NCI-H510A (cell line): ENCODE data around the gene TNFRSF4.
"Not testable (repeated sequence)": the region's sequence is repeated elsewhere in the genome, so short reads cannot be mapped to it uniquely, and the experiment has no call there.

Experiments
- DNase-seq: peaks from one replicate; lab custom pipeline; 2025; lab: John Stamatoyannopoulos, UW

The TNFRSF4 gene

DNA sequence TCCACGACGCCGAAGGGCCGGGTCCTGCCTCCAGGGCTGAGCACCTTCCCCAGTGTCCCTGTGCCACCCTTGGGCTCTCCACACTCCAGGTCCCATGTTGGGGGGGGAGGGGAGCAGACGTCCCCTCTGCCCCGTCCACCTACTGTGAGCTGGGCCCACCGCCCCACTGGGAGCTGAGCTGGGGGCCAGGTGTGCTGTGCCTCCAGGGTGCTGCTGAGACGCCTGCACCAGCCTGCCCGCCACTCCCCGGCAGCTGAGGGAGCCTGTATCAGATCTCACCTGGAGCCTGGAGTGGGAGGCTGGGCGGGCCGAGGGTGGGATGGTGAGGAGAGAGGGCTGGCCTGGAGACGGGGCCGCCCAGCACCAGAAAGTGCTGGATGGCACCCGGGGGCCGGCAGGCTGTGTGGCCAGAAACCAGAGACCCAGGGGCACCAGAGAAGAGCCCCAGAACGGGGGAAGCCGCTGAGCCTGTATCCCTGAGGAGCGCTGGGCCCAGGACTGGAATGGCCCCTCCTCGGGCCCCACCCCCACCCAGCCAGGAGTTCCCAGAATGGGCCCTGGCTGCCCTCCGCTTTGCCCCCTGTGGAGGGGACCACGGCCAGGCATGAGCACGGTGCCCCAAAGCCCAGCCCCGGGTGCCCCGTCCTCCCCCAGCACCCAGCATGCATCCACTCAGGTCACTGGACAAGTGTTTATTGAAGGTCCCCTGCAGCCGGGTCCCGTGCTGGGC lies 11.0 kb downstream of the TNFRSF4 start:
- DNase-seq, result no peak

DNA sequence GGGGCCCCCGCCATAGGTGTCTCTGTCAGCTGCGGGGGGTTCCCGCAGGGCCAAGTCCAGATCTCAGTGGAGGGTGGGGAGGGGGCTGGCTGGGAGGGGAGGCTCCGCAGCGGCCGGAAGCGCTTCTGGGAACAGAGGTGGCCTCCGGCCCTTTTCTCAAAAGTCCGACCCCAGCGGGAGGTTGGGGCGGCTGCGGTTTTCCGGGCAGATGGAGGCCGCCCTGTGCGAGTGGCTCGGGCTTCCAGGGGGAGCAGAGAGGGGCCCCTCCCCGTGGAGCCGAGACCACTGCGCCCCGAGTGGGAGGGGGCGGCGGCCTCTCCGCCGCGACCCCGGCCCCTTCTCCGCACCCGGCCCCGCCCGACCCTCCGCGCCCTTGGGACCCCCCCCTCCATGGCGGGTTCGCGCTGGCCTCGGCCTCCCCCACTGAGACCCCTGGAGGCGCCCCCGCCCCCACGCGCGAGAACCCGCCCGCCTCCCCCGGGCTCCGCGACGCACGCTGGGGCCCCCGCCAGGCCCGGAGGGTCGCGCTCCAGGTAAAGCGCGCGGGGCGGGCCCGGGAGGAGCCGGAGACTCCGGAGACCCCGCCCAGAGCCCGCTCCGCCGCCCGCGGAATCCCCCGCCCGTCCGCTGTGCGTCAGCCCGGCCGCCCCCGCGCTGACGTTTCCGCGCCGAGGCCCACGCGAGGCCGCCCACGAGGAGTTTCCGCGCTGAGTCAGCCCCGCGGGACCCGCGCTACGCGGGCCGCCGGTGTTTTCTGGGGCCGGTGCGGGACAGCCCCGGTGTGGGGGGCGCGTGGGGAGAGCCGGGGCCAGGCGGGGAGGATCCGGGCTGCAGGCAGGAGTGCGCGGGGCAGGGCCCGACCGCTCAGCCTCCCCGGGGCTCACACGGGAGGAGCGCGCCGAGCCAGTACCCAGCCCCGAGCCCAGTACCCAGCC lies 12.8 kb downstream of the TNFRSF4 start:
- DNase-seq, result peak; percentile 55

DNA sequence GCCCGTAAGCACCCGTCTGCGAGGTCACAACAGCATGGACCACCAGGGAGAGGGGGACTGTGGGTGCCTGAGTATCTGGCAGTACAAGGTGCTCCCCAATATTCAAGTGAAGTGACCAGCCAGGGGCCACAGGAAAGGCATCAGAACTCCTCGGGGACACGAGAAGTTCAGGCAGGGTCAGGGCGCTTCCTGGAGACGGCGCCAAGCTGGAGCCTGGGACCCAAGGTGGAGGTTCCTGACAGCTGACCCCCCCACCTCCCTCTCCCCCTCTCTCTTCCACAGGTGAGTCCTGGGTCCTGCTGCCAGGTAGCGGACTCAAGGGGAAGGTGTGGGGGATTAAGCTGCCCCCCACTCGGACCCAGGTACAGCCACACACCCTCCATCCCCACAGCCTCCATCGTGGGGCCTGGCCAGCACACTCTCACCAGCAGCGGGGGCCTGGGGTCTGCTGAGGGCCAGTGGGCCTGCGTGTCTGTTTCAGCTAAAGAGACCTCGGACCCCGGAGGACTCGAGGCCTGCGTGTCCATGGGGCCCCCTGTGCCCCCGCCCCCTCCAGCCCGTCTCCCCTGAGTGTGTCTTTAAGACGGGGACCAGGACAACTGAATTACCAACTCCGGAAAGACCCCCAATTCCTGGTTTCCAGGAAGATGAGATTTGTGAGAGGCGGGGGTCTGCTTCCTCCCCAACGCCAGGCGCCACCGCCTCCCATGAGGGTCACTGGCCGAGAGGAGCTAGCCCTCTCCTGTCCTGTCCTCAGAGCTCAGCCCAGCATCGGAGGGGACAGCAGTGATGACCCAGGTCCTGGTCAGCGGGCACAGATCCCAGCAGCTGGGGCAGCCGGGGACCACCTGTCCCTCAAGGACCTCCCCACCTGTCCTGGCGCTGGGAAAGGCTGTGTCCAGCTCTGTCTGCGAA lies 13.7 kb downstream of the TNFRSF4 start:
- DNase-seq, result no peak

DNA sequence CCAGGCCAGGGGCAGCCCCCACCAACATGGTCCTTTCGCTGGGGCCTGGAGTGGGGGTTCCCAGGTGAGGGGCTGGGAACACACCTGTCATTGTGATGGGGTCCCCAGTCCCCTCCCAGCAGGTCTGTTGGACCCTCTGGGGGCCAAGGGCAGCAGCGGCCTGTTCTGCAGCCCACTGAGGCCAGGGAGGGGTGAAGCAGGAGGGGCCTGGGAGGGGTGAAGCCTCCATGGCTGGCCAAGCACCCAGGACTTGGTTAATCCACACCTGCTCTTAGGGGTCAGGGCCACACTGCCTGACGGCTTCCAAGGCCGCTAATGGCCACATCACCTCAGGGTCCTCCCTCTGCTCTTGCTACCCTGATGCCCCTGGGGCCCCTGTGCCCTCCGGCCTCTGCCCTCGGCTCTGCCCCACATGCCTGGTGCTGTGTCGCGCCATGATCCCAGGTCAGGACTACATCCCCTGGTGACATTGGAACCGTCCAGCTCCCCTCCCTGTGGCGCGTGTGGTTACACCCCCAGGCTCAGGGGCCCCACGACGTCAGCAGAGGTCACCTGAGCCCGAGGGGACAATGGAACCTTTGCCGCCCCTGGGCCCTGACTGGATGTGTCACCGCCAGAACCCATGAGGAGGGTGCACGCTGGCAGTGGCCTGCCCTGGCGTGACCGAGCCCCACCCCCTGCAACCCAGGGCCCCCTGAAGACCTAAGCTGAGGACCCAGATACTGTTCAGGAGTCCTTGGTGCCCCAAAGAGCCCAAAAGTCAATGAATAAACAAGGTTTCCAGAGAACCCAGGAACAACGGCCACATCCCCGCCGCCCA lies 14.6 kb downstream of the TNFRSF4 start:
- no peak for DNase-seq

DNA sequence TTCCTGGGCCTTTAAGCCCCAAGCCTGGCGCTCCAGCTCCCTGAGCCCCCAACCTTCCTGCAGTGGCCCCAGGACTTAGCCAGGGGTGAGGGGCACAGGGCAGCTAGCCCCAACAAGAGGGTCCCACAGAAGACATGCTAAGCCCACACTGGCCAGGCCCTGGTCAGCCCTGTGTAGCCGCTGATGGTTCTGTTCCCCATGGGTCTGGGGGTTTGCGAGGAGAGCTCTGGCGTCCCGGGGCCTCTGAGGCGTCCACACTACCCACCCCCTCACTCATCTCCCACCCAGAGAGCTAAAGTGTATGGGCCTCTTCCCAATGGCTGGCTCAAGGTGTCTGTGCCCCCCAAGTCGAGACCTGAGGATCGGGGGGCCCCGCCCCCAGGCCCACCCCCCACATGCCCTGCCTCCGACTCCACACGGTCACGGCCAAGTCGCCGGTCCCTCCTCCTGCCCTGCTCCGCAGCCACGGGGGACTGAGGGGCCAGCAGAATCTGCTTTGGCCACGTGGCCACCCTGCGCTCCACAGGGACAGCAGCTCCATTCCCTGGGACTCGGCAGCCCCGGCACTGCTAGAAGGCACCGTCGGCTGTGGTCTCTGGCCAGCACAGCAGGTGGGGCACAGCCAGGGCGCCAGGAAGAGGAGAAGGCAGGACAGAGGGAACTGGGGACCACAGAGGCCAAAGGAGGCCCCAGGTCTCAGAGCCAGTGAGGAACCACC lies 15.4 kb downstream of the TNFRSF4 start:
- no peak for DNase-seq

DNA sequence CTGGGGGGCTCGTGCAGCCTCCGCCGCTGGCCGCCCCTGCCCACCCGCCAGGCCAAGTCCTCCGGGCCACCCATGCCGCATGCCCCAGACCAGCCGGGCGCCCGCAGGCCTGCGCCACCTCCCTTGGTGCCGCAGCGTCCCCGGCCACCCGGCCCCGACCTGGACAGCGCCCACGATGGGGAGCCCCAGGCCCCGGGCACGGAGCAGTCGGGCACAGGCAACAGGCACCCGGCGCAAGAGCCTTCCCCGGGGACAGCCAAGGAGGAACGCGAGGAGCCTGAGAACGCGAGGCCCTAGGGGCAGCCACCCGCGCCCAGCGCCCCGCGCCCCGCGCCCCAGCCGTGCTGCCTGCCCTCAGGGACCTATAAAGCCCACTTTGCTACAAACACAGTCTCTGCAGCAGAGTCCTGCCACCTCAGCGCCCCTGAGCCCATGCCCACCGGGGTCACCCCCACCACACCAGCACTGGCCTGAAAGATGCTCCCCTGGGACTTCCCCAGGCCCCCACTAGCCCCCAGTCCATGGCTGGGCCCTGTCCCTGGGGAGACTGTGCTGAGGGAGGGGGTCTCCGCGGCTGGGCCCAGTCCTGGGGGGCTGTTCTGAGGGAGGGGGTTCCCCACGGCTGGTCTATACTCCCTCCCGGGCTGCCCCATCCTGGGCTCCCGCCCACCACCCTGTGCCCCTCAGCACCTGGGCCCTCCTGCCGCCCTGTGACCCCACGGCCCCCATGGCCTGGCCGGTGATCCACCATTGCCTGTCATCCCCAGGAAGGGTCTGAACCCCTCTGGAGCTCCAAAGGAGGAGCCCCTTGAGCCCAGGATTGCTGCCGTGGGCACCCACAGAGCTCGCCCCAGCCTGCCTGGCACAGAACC lies 16.2 kb downstream of the TNFRSF4 start:
- no peak for DNase-seq

DNA sequence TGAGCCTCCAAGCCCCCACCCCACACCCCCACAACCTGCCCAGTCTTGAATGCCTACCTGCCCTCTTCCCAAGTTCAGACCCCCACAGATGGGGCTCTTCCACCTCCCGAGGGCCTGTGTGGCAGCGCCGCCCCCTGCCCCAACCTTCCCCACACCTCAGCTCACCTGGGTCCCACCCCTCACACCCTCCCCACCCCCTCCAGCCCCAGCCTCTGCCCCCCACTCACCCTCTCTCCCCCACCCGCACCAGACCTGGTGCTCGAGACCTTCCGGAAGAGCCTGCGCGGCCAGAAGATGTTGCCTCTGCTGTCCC lies 16.8 kb downstream of the TNFRSF4 start:
- no peak for DNase-seq

DNA sequence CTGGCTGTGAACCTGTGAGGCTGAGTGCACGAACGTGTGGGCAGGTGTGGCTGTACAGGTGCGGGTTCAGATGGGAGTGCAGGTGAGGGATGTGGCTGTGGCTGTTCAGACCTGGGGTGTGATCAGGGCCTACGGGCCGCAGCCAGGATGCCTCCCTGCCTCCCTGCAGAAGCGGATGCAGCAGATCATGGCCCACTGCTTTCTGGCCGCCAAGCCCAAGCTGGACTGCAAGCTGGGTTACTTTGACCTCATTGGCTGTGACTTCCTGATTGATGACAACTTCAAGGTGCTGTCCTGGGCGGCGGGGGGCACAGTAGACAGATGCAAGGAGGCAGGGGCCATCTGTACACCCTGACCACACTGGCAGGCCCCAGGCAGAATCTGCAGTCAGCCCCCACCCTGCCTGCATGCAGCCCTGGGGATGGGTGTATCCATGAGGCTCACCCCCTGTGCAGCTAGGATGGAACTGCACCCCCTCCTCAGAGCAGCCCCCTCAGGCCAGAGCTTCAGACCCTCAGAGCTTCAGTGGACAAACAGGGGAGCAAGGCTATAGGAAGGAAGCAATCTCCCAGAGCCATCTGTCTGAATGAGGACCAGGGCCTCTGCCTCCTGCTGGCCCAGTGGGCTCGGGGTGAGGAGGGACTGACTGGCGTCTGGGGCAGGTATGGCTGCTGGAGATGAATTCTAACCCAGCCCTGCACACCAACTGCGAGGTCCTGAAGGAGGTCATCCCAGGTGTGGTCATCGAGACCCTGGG lies 17.3 kb downstream of the TNFRSF4 start:
- DNase-seq, result no peak

DNA sequence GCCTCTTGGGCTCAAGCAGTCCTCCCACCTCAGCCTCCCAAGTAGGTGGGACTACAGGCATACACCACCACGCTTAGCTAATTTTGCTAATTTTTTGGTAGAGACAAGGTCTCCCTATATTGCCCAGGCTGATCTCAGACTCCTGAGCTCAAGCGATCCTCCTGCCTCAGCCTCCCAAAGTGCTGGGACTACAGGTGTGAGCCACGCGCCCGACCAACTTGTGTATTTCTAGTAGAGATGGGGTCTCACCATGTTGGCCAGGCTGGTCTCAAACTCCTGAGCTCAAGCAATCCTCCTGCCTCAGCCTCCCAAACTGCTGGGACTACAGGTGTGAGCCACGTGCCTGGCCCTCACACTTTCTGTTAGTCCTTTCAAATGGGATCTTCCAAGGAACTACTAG lies 18.2 kb downstream of the TNFRSF4 start:
- DNase-seq, result not testable (repeated sequence)

DNA sequence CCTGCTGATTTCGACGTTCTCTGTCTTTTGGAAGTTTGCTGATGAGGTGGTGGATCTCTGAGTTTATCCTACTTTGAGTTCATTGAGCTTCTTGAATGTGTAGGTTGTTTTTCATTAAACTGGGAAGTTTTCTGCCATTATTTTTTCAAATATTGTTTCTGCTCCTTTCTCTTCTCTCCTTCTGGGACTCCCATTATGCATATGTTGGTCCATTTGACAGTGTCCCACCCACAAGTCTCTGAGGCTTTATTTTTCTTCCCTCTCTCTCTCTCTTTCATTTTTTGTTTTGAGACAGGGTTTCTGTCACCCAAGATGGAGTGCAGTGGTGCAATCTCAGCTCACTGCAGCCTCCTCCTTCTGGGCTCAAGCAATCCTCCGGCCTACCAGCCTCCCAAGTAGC lies 19.2 kb downstream of the TNFRSF4 start:
- DNase-seq, result no peak

DNA sequence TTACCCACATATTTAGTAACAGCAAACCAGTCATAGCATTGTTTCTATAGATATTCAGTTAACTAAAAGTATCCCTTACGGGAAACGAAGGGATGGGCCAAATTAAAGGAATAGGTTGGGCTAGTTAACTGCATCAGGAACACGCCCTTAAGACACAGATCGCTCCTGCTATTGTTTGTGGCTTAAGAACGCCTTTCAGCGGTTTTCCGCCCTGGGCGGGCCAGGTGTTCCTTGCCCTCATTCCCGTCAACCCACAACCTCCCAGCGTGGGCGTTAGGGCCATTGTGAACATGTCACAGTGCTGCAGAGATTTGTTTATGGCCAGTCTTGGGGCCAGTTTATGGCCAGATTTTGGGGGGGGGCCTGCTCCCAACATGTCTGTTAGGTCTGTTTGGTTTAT lies 22.2 kb downstream of the TNFRSF4 start:
- no peak for DNase-seq

DNA sequence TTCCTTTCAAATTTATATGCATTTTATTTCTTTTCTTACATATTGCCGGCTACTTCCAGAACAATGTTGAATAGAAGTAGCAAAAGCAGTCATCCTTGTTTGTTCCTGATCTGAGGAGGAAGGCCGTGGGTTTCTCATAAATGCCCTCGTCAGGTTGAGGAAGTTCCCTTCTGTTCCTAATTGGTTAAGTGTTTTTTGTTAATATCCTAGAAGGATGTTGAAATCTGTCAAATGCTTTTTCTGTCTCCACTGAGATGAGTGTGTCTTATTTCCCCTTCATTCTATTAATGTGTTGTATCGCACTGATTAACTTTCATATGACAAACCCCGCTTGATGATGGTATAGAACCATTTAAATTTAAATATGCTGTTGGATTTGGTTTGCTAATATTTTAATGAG lies 24.8 kb downstream of the TNFRSF4 start:
- no peak for DNase-seq

DNA sequence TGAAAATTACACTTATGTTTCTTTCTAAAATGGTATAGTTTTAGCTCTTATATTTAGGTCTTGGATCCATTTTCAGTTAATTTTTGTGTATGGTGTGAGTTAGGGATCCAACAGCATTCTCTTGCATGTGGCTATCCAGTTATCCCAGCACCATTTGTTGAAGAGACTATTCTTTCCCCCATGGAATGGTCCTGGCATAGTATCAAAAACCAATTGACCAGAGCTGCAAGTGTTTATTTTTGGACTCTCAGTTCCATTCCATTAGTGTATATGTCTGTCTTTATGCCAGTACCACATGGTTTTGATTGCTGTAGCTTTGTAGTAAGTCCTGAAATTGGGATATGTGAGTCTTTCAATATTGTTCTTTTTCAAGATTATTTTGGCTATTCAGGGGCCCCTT lies 26.0 kb downstream of the TNFRSF4 start:
- no peak for DNase-seq

DNA sequence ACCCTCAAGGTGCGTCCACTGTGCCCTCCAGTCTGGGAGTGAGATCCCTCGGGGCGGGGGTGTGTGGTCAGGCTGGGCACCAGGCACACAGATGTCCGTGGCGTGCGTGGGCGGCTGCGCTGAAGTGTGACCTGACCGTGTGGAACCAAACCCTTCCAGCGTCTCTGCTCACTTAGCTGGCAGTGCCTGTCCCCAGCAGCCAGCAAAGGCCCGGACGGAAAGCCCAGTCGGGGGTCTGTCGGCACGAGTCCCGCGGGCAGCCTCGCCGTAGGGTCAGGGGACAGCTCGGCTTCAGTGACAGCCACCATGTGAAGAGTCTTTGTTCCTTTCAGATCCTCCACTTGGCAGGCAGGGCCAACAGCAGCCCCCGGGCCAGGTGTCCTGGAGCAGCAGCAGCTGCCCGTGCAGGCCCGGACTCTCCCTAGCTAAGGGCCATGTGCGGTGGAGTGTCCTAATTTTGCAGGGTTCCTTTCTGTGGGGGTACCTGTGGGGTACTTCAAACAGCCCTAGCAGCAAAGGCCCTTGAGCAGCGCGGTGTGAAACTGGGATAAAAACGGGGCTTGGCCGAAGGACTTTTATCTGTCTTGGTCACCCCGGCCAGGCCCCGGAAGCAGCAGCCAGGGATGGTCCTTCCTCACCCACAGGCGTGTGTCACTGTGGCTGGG lies 28.7 kb downstream of the TNFRSF4 start:
- no peak for DNase-seq

DNA sequence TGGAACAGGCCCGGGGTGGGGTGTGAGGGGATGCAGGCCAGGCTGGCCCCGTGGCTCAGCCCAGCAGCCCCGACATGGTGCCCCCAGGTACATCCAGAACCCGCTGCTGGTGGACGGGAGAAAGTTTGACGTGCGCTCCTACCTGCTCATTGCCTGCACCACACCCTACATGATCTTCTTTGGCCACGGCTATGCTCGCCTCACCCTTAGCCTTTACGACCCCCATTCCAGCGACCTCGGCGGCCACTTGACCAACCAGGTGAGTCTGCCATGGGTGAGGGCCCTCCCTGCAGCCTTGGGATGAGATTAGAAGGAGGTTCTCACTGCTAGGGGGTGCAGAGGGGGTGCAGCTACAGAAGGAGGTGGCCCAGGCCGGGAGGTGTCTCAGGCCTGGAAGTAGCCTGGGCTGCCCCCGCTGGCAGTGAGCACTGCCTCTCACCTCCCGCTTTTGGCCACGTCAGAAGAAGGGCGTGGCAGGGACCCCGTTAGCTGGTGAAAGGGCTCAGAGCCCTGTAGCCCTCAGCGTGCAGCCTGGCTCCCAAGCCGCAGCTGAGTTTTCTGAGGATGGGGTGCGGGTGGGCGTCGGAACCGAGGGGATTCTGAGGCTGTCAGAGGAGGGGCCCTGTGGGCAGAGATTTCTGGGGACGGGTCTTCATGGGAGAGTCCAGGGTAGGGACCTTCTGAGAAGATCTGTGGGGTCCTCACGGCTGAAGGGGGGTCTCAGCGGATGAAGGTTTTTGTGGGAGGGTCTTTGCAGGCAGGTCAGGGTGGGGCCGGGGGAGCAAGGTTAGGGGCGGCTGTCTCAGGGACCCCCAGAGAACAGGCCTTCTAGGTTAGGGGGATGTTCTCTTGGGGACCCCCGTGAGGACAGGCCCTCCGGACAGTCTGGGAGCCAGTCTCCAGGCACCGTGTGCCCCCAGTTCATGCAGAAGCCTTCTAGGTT lies 29.8 kb downstream of the TNFRSF4 start:
- no peak for DNase-seq

DNA sequence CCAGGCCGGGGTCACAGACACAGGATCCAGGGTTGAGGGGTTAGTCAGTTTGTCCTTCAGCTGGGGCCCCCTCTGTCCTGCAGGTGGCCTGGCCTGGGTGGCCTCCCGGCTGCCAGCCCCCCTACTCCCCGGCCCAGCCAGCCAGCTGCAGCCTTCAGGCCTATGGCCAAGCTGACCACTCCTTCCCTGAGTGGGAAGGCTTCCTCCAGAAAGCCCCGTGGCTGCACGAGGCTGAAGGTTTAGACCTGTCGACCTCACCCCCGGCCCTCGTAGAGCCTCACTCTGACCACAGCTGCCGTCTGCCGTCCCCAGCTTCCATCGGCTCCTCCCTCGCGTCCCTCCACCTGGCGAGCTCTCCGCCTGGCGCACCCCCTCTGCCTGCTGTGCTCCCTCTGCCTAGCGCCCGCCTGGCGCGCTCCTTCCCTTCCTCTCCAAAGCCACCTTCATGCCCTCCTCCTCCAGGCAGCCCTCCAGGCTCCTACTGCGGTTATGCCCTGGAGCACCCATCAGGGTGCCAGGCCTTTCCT lies 30.7 kb downstream of the TNFRSF4 start:
- no peak for DNase-seq
